HL-60 (cell line): Measurements from ENCODE around the gene DBX1.

Experiments
- DNase-seq, 2 experiments: peaks; one replicate each; pipeline ENCODE4 v3.0.0-alpha.2; 2010 to 2020; ENCODE audit warnings: low read depth in 1 of 2, low spot score in 1 of 2
- H3K27ac ChIP-seq: fragments of 250-450 bp; sonication (Bioruptor Pico); replicated peaks from 2 replicates; pipeline ENCODE4 v1.5.1; 2020; ENCODE audit warnings: mild to moderate bottlenecking, moderate library complexity
- H3K27me3 ChIP-seq: fragments of 250-450 bp; sonication (Bioruptor Pico); 2 replicates; pipeline ENCODE4 v1.5.1; 2021; ENCODE audit warnings: mild to moderate bottlenecking, moderate library complexity; ENCODE audit not compliant: insufficient read depth, poor library complexity, severe bottlenecking
- H3K4me3 ChIP-seq: replicated peaks from 2 replicates; pipeline ENCODE4 v1.5.1; 2011; ENCODE audit warnings: mild to moderate bottlenecking, control low read depth, low read length; ENCODE audit not compliant: insufficient read depth
- CTCF ChIP-seq: IDR thresholded peaks from one replicate; pipeline ENCODE4 v1.5.1; 2011; ENCODE audit warnings: low read length, control low read depth, inconsistent platforms; ENCODE audit not compliant: insufficient read depth
- GABPA ChIP-seq: IDR thresholded peaks from 2 replicates; pipeline ENCODE4 v1.6.1; 2012; ENCODE audit warnings: low read depth
- POLR2AphosphoS5 ChIP-seq: IDR thresholded peaks from 2 replicates; pipeline ENCODE4 v1.6.1; 2012; ENCODE audit warnings: low read depth
- REST ChIP-seq: IDR thresholded peaks from 2 replicates; pipeline ENCODE4 v1.6.1; 2012; ENCODE audit warnings: low read depth; ENCODE audit not compliant: insufficient replicate concordance
- SPI1 ChIP-seq: IDR thresholded peaks from 2 replicates; pipeline ENCODE4 v1.6.1; 2012; ENCODE audit warnings: low read depth, mild to moderate bottlenecking, borderline replicate concordance

The DBX1 gene

GRCh38 chr11:20155683-20156279, 4.5 kb downstream of the DBX1 start:
- TF ChIP-seq SPI1, result no peak
- no peak for TF ChIP-seq POLR2AphosphoS5
- no peak for TF ChIP-seq CTCF
- TF ChIP-seq GABPA, result no peak
- no peak for TF ChIP-seq REST
- Histone ChIP-seq H3K4me3 (no peak overlapping the region), H3K27me3 (peaks cover 39% of the 10 kb centered on the region), H3K27ac (no peak overlapping the region)
- no peak for DNase-seq

GRCh38 chr11:20154381-20154780, 5.9 kb downstream of the DBX1 start:
- no peak overlapping the region for H3K4me3 ChIP-seq
- TF ChIP-seq REST (no peak), GABPA (no peak), SPI1 (no peak), CTCF (no peak), POLR2AphosphoS5 (no peak)
- no peak overlapping the region for H3K27ac ChIP-seq
- H3K27me3 ChIP-seq, result peaks cover 35% of the 10 kb centered on the region
- DNase-seq, result no peak

GRCh38 chr11:20138707-20139106, 21.6 kb downstream of the DBX1 start:
- Histone ChIP-seq H3K27me3 (no peaks in the 10 kb centered on the region), H3K4me3 (no peak overlapping the region), H3K27ac (no peak overlapping the region)
- no peak for DNase-seq
- TF ChIP-seq CTCF (no peak), GABPA (no peak), SPI1 (no peak), POLR2AphosphoS5 (no peak), REST (no peak)
